ENCODE data around the gene SALL4.

Gene SALL4

DNA sequence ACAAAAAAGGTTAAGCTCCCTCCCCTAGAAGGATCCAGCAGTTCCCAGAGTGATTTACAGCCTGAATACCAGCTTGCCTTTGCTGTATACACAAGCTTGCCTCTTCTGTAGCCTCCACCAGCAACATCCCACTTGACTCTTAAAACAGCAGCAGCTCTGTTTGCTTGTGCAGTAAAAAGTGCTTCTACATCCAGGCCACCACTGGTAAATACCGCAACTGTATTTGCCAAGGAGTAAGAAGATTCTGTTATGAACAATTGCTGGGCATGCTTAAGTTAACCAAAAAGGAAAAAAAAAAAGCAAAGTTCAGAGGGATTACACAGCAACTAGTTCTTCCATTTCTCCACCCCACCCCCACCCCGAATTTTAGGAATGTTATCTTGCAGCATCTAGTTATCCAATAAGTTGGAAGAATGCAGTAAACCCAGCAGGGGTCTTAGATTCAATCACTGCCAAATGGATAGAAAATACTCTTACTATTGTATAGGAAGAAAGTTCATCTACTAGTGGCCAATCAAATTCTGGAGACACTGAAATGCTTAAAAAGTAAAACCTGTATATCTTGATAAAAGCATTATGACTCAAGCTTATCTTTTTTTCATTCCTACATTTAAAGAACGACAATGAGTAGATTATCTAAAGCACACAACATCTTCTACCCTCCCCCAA is 4.8 kb downstream of the SALL4 start:
- TF ChIP-seq GABPA (IDR thresholded peaks at IDR 0.05; ENCODE audit: low read depth) (no peak), POLR2AphosphoS5 (IDR thresholded peaks at IDR 0.05; ENCODE audit: low read depth) (no peak), REST (IDR thresholded peaks at IDR 0.05; ENCODE audit: insufficient replicate concordance, low read depth) (no peak), CTCF (IDR thresholded peaks at IDR 0.05; ENCODE audit: insufficient read depth, low read length) (no peak), SPI1 (IDR thresholded peaks at IDR 0.05; ENCODE audit: borderline replicate concordance, low read depth) (no peak)
- H3K27me3 ChIP-seq (ENCODE audit: insufficient read depth, poor library complexity, severe bottlenecking), result peaks cover 20% of the 10 kb centered on the region
- H3K27ac ChIP-seq (replicated peaks), result no peak overlapping the region
- no peak for DNase-seq (ENCODE audit: low read depth in 1 of 2, low spot score in 1 of 2)
- no peak overlapping the region for H3K4me3 ChIP-seq (replicated peaks; ENCODE audit: insufficient read depth, low read length)

DNA sequence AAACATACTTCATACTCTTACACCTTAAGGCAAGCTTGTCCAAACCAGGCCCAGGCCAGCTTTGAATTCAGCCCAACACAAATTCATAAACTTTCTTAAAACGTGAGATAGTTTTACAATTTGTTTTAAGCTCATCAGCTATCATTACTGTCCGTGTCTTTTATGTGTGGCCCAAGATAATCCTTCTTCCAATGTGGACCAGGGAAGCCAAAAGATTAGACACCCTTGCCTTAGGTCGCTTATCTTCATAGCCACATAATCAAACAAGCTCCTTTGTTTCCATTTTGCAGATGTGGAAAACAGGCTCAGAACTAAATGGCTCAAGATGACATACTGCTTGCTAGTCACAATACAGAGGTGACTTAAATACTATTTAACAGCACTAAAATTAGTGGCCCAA is 6.0 kb downstream of the SALL4 start:
- peaks cover 14% of the 10 kb centered on the region for H3K27me3 ChIP-seq (ENCODE audit: insufficient read depth, poor library complexity, severe bottlenecking)
- no peak for DNase-seq (ENCODE audit: low read depth in 1 of 2, low spot score in 1 of 2)
- TF ChIP-seq REST (IDR thresholded peaks at IDR 0.05; ENCODE audit: insufficient replicate concordance, low read depth) (no peak), GABPA (IDR thresholded peaks at IDR 0.05; ENCODE audit: low read depth) (no peak), POLR2AphosphoS5 (IDR thresholded peaks at IDR 0.05; ENCODE audit: low read depth) (no peak), CTCF (IDR thresholded peaks at IDR 0.05; ENCODE audit: insufficient read depth, low read length) (no peak), SPI1 (IDR thresholded peaks at IDR 0.05; ENCODE audit: borderline replicate concordance, low read depth) (no peak)
- H3K4me3 ChIP-seq (replicated peaks; ENCODE audit: insufficient read depth, low read length), result no peak overlapping the region
- H3K27ac ChIP-seq (replicated peaks), result no peak overlapping the region

DNA sequence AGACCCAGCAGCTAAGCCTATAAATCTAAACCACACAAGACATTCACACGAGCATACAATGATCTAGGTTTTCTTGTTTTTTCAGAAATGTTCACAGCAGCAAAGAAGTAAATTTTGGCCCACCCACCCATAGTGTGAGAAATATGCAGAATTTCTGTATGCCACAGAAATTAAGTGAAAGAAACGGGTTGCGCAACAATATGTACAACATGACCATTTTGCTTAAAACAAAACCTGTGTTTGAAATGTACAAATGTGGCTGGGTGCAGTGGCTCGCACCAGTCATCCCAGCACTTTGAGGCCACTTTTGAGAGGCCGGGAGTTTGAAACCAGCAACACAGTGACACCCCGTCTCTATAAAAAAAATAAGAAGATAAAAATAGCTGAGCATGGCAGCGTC is 9.4 kb downstream of the SALL4 start:
- Histone ChIP-seq H3K27me3 (ENCODE audit: insufficient read depth, poor library complexity, severe bottlenecking) (no peaks in the 10 kb centered on the region), H3K4me3 (replicated peaks; ENCODE audit: insufficient read depth, low read length) (no peak overlapping the region), H3K27ac (replicated peaks) (no peak overlapping the region)
- TF ChIP-seq CTCF (IDR thresholded peaks at IDR 0.05; ENCODE audit: insufficient read depth, low read length), result no peak
- no peak for TF ChIP-seq SPI1 (IDR thresholded peaks at IDR 0.05; ENCODE audit: borderline replicate concordance, low read depth)
- TF ChIP-seq POLR2AphosphoS5 (IDR thresholded peaks at IDR 0.05; ENCODE audit: low read depth), result no peak
- no peak for TF ChIP-seq GABPA (IDR thresholded peaks at IDR 0.05; ENCODE audit: low read depth)
- TF ChIP-seq REST (IDR thresholded peaks at IDR 0.05; ENCODE audit: insufficient replicate concordance, low read depth), result no peak
- no peak for DNase-seq (ENCODE audit: low read depth in 1 of 2, low spot score in 1 of 2)

Measured in HL-60 (cell line).